Measurements from ENCODE around the gene LARP1.
"Not testable (repeated sequence)": the region's sequence is repeated elsewhere in the genome, so short reads cannot be mapped to it uniquely, and the experiment has no call there.

GRCh38 chr5:154759868-154760267 is 4.7 kb downstream of the LARP1 start:
- TF ChIP-seq, protein P1, sequence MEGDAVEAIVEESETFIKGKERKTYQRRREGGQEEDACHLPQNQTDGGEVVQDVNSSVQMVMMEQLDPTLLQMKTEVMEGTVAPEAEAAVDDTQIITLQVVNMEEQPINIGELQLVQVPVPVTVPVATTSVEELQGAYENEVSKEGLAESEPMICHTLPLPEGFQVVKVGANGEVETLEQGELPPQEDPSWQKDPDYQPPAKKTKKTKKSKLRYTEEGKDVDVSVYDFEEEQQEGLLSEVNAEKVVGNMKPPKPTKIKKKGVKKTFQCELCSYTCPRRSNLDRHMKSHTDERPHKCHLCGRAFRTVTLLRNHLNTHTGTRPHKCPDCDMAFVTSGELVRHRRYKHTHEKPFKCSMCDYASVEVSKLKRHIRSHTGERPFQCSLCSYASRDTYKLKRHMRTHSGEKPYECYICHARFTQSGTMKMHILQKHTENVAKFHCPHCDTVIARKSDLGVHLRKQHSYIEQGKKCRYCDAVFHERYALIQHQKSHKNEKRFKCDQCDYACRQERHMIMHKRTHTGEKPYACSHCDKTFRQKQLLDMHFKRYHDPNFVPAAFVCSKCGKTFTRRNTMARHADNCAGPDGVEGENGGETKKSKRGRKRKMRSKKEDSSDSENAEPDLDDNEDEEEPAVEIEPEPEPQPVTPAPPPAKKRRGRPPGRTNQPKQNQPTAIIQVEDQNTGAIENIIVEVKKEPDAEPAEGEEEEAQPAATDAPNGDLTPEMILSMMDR (IDR thresholded peaks at IDR 0.05; ENCODE audit: insufficient read depth, low read length, poor library complexity, severe bottlenecking): not testable (repeated sequence)
- TF ChIP-seq EZH2phosphoT487 (conservative IDR thresholded peaks at IDR 0.05; ENCODE audit: low read length): not testable (repeated sequence)
